RWPE2 (cell line): Measurements from ENCODE around the gene AICDA.

Source experiments
- ATAC-seq: fragments of 200-7000 bp; cut with Tn5 transposase; 3 replicates; pipeline ENCODE4 v1.9.1; 2021; ENCODE audit warnings: low read depth
- DNase-seq: peaks from one replicate; pipeline ENCODE4 v3.0.0-alpha.2; 2020; ENCODE audit warnings: low spot score
- H3K27ac ChIP-seq: fragments of 450-650 bp; 2 replicates; pipeline ENCODE4 v1.5.1; 2017; ENCODE audit warnings: mild to moderate bottlenecking; ENCODE audit not compliant: poor library complexity, severe bottlenecking
- H3K27me3 ChIP-seq: fragments of 250-450 bp; sonication (Bioruptor Pico); 2 replicates; pipeline ENCODE4 v1.5.1; 2021; ENCODE audit warnings: mild to moderate bottlenecking, moderate library complexity; ENCODE audit not compliant: insufficient read depth, poor library complexity, severe bottlenecking
- H3K36me3 ChIP-seq: fragments of 250-450 bp; sonication (Bioruptor Pico); 2 replicates; pipeline ENCODE4 v1.5.1; 2020; ENCODE audit warnings: low read depth, mild to moderate bottlenecking, moderate library complexity
- H3K4me1 ChIP-seq: fragments of 250-450 bp; sonication (Bioruptor Pico); 2 replicates; pipeline ENCODE4 v1.5.1; 2021; ENCODE audit warnings: mild to moderate bottlenecking, moderate library complexity; ENCODE audit not compliant: insufficient read depth, poor library complexity, severe bottlenecking
- H3K4me3 ChIP-seq: fragments of 250-450 bp; sonication (Bioruptor Pico); 2 replicates; pipeline ENCODE4 v1.5.1; 2021; ENCODE audit warnings: mild to moderate bottlenecking, moderate library complexity; ENCODE audit not compliant: severe bottlenecking
- H3K9me3 ChIP-seq: fragments of 250-450 bp; sonication (Bioruptor Pico); 2 replicates; pipeline ENCODE4 v1.5.1; 2021; ENCODE audit warnings: mild to moderate bottlenecking, moderate library complexity; ENCODE audit not compliant: severe bottlenecking
- TF ChIP-seq, protein P1 (sequence below): fragments of 450-650 bp; IDR thresholded peaks from one replicate; pipeline ENCODE4 v1.5.1; 2017; ENCODE audit warnings: mild to moderate bottlenecking, moderate library complexity; ENCODE audit not compliant: poor library complexity, severe bottlenecking

The AICDA gene

DNA sequence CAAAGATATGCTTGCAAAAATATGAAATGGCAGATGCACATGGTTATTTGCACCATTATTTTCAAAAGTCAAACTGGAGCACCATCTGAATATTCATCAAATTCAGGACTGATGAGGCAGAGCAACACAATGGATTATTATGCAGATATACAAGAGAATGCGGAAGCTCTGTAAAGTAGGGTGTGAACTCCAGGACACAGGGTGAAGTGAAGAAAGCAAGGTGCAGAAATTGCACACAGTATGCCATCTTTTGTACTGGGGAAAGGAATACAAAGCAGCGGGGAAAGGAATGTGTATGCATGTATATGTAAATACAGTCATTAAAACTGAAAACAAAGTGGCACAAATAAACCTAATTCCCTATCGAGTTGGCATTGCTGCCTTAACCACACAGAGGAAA, 49.3 kb downstream of the AICDA start:
- no peak overlapping the region for H3K4me3 ChIP-seq
- H3K27ac ChIP-seq, result no peak overlapping the region
- ATAC-seq, result no peak
- DNase-seq, result no peak
- no peaks in the 10 kb centered on the region for H3K4me1 ChIP-seq
- H3K9me3 ChIP-seq, result no peaks in the 10 kb centered on the region
- H3K27me3 ChIP-seq, result no peaks in the 10 kb centered on the region
- no peaks in the 10 kb centered on the region for H3K36me3 ChIP-seq
- TF ChIP-seq, protein P1, sequence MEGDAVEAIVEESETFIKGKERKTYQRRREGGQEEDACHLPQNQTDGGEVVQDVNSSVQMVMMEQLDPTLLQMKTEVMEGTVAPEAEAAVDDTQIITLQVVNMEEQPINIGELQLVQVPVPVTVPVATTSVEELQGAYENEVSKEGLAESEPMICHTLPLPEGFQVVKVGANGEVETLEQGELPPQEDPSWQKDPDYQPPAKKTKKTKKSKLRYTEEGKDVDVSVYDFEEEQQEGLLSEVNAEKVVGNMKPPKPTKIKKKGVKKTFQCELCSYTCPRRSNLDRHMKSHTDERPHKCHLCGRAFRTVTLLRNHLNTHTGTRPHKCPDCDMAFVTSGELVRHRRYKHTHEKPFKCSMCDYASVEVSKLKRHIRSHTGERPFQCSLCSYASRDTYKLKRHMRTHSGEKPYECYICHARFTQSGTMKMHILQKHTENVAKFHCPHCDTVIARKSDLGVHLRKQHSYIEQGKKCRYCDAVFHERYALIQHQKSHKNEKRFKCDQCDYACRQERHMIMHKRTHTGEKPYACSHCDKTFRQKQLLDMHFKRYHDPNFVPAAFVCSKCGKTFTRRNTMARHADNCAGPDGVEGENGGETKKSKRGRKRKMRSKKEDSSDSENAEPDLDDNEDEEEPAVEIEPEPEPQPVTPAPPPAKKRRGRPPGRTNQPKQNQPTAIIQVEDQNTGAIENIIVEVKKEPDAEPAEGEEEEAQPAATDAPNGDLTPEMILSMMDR, result no peak

DNA sequence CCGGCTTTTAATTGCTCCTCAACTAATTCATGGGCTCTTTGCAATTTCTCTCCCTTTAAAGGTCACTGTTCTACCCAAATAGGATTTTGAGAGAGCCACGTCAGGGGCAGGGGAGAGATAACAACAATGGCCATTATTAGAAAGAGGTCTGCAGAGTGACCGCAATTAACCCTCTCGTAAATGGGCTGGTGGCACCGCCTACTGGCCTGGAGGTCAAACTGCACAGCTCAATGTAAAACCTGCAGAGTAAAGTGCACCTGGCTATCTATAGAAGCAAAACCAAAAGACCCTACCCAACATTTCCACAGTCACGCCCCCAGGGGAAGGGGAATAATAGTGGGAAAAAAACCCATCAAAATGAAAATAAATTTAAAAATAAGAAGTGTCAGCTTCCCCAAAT, 50.3 kb downstream of the AICDA start:
- DNase-seq (no peak), ATAC-seq (no peak)
- no peaks in the 10 kb centered on the region for H3K36me3 ChIP-seq
- H3K27me3 ChIP-seq, result no peaks in the 10 kb centered on the region
- H3K27ac ChIP-seq, result no peak overlapping the region
- H3K4me1 ChIP-seq, result no peaks in the 10 kb centered on the region
- no peaks in the 10 kb centered on the region for H3K9me3 ChIP-seq
- TF ChIP-seq, protein P1, result no peak
- no peak overlapping the region for H3K4me3 ChIP-seq

DNA sequence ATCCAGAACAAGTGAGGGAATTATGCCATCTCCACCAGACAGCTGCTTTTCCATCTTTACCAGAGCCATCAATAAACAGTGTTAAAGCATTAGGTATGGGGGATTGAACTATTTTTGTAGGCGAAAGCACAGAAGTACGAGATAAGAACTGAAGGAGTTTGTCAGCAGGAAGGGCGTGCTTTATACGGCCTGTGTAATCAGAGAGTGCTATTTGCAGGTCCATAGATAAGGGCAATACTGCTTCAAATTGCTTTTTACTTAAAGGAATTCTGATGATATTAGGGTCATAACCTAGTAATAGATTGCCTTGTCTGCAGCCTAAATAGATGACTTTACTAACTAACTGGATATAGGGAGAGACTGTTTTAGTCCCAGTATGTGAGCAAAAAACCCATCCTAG, 51.6 kb downstream of the AICDA start:
- Histone ChIP-seq H3K9me3 (no peaks in the 10 kb centered on the region), H3K4me1 (no peaks in the 10 kb centered on the region), H3K36me3 (no peaks in the 10 kb centered on the region), H3K27ac (no peak overlapping the region), H3K4me3 (no peak overlapping the region), H3K27me3 (no peaks in the 10 kb centered on the region)
- ATAC-seq (no peak), DNase-seq (no peak)
- TF ChIP-seq, protein P1, result no peak

DNA sequence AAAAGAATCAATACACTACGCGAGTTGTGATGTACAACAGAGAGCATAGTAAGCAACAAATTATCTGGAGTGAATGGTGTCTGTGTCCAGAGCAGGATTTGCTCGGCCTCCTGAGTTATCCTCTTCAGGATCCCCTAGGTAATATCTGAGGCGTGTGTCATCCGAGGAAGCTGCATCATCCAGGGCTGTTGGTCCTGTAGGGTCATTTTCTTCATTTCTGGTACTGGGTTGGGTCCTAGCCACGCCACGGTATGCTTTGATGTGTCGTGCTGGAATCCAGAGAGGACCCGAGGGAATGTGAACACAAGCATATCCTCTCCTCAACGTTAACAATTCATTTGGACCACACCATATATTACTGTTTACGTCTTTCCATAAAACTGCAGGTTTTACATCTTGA, 53.0 kb downstream of the AICDA start:
- H3K27me3 ChIP-seq, result no peaks in the 10 kb centered on the region
- no peaks in the 10 kb centered on the region for H3K36me3 ChIP-seq
- no peak overlapping the region for H3K4me3 ChIP-seq
- no peak overlapping the region for H3K27ac ChIP-seq
- no peaks in the 10 kb centered on the region for H3K4me1 ChIP-seq
- no peaks in the 10 kb centered on the region for H3K9me3 ChIP-seq
- TF ChIP-seq, protein P1, result no peak
- no peak for ATAC-seq
- DNase-seq, result no peak

DNA sequence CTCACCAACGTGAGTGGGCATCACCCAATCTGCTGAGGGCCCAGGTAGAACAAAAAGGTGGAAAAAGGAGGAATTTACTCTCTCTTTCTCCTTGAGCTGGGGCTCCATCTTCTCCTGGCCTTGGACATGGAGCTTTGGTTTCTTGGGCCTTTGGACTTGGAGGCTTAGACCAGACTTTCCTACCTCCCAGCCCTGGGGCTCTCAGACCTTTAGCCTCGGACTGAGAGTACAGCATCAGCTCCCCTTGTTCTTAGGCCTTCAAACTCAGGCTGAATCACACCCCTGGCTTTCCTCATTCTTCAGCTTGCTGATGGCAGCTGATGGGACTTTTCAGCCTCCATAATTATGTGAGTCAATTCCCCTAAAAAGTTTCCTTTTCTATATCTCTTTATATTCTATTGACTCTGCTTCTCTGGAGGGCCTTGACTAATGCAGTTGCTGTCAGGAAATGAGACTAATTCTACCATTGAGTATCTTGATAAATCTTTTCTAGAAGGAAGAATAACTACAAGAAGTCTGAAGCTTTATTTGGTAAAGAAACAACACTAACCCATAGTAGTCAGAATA, 56.0 kb downstream of the AICDA start:
- Histone ChIP-seq H3K36me3 (no peaks in the 10 kb centered on the region), H3K4me1 (no peaks in the 10 kb centered on the region), H3K9me3 (no peaks in the 10 kb centered on the region), H3K27ac (no peak overlapping the region), H3K27me3 (no peaks in the 10 kb centered on the region), H3K4me3 (no peak overlapping the region)
- ATAC-seq (no peak), DNase-seq (no peak)
- TF ChIP-seq, protein P1, result no peak
